Smooth muscle cell (in vitro differentiated cells): ENCODE results near the gene ELAVL1. TPM values are rescaled to one million over a fixed set of nuclear protein-coding genes. Genes with fewer than 3 reads are reported as not detected.
"Not testable (repeated sequence)": the region's sequence is repeated elsewhere in the genome, so short reads cannot be mapped to it uniquely, and the experiment has no call there.

Source experiments
- DNase-seq: peaks from one replicate; lab custom pipeline; 2025; ENCODE audit not compliant: unreplicated experiment; lab: John Stamatoyannopoulos, UW
- H2AFZ ChIP-seq: fragments of 200-600 bp; sonication (generic); 2 replicates; pipeline ENCODE4 v1.6.0; 2016; ENCODE audit warnings: antibody characterized with exemption, low read depth, mild to moderate bottlenecking
- H3F3A ChIP-seq: fragments of 200-600 bp; sonication (generic); 2 replicates; pipeline ENCODE4 v1.6.0; 2017; ENCODE audit warnings: antibody characterized with exemption, low read depth
- H3K27ac ChIP-seq: fragments of 200-600 bp; sonication (generic); 2 replicates; pipeline ENCODE4 v1.5.1; 2016; ENCODE audit warnings: low read depth, mild to moderate bottlenecking
- H3K27me3 ChIP-seq: fragments of 200-600 bp; sonication (generic); 2 replicates; pipeline ENCODE4 v1.6.1; 2016; ENCODE audit warnings: low read depth, mild to moderate bottlenecking
- H3K36me3 ChIP-seq: fragments of 200-600 bp; sonication (generic); 2 replicates; pipeline ENCODE4 v1.5.1; 2016; ENCODE audit warnings: low read depth
- H3K4me1 ChIP-seq: fragments of 200-600 bp; sonication (generic); 2 replicates; pipeline ENCODE4 v1.5.1; 2016; ENCODE audit warnings: low read depth
- H3K4me2 ChIP-seq: fragments of 200-600 bp; sonication (generic); 2 replicates; pipeline ENCODE4 v1.6.0; 2016; ENCODE audit warnings: mild to moderate bottlenecking
- H3K4me3 ChIP-seq: fragments of 200-600 bp; sonication (generic); 2 replicates; pipeline ENCODE4 v1.5.1; 2016; ENCODE audit warnings: mild to moderate bottlenecking
- H3K79me2 ChIP-seq: fragments of 200-600 bp; sonication (generic); 2 replicates; pipeline ENCODE4 v1.6.0; 2016; ENCODE audit warnings: low read depth, mild to moderate bottlenecking
- H3K9ac ChIP-seq: fragments of 200-600 bp; sonication (generic); 2 replicates; pipeline ENCODE4 v1.6.0; 2016; ENCODE audit warnings: low read depth
- H3K9me3 ChIP-seq: fragments of 200-600 bp; sonication (generic); replicated peaks from 2 replicates; pipeline ENCODE4 v1.5.1; 2016; ENCODE audit warnings: low read depth
- H4K20me1 ChIP-seq: fragments of 200-600 bp; sonication (generic); 2 replicates; pipeline ENCODE4 v1.6.0; 2016; ENCODE audit warnings: low read depth
- WGBS: methylation state at CpG from one replicate; pipeline ENCODE4 v1.1.7; 2016; ENCODE audit warnings: low lambda C conversion rate; 5-methylcytosine and 5-hydroxymethylcytosine counted together
- polyA plus RNA-seq: library from polyadenylated mRNA; unstranded; fragments of >200 nt; fragmentation: Nextera tagmentation; extraction: Ambion mirVana; gene quantifications from 2 replicates; pipeline ENCODE4 v1.2.1, GENCODE V29; 2016
- total RNA-seq: library from RNA; depleted of rRNA; stranded (reverse); fragments of >200 nt; gene quantifications from 2 replicates; pipeline ENCODE4 v1.2.3, GENCODE V29; 2014
- TF ChIP-seq, protein P1 (sequence below): fragments of 200-600 bp; sonication (generic); IDR thresholded peaks from 2 replicates; pipeline ENCODE4 v1.5.1; 2017; ENCODE audit warnings: borderline replicate concordance, mild to moderate bottlenecking, antibody characterized with exemption; ENCODE audit not compliant: insufficient read depth, poor library complexity, severe bottlenecking

The ELAVL1 gene
- total and polyA plus RNA-seq, 2 experiments from 2014 or later, result 47.9 to 90.7 TPM

DNA sequence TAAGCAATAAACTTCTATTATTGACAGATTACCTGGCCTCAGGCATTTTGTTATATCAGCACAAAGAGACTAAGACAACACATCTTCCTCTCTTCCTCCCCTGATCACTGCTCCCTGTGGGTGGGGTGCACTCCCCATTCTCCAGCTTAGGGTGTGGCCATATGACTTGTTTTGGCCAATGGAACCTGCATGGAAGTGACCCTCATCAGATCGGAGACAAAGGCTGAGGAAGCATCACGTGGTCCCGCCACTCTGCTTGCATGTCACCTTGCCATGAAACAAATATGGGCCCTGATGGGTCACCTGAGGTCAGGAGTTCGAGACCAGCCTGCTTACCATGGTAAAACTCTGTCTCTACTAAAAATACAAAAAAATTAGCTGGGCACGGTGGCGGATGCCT lies 33.4 kb upstream of the ELAVL1 start:
- TF ChIP-seq, protein P1, sequence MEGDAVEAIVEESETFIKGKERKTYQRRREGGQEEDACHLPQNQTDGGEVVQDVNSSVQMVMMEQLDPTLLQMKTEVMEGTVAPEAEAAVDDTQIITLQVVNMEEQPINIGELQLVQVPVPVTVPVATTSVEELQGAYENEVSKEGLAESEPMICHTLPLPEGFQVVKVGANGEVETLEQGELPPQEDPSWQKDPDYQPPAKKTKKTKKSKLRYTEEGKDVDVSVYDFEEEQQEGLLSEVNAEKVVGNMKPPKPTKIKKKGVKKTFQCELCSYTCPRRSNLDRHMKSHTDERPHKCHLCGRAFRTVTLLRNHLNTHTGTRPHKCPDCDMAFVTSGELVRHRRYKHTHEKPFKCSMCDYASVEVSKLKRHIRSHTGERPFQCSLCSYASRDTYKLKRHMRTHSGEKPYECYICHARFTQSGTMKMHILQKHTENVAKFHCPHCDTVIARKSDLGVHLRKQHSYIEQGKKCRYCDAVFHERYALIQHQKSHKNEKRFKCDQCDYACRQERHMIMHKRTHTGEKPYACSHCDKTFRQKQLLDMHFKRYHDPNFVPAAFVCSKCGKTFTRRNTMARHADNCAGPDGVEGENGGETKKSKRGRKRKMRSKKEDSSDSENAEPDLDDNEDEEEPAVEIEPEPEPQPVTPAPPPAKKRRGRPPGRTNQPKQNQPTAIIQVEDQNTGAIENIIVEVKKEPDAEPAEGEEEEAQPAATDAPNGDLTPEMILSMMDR, result no peak

DNA sequence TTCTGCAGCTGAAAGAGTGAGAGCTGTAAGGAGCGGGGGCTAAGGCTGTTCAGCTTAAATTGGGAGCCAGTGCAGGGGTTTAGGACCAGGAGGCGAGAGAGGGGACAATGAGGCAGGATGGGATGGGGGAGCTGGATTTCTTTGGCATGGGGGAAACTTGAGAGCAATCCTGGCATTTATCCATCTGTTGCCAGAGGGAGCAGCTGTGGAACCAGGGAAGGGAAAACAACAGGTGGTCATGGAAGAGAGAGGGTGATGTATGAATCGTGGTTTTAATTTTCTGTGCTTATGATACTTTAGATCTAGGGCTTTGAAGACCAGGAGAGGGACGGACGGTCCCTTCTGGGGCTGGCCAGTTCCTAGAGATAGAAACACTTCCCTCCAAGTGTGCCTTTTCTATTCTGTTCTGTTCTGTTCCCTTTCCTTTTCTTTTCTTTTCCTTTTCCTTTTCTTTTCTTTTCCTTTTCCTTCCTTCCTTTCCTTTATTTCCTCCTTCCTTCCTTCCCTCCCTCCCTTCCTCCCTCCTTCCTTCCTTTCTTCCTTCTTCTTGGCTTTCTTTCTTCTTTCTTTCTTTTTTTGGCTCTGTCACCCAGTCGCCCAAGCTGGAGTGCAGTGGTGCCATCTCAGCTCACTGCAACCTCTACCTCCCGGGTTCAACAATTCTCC lies 31.1 kb upstream of the ELAVL1 start:
- no peak for DNase-seq
- TF ChIP-seq, protein P1, result no peak
- no peaks in the 10 kb centered on the region for H4K20me1 ChIP-seq
- no peaks in the 10 kb centered on the region for H3F3A ChIP-seq
- 94% methylated on average over 7 of the region's 7 CpGs for WGBS
- H3K27me3 ChIP-seq, result no peaks in the 10 kb centered on the region
- no peak overlapping the region for H3K9ac ChIP-seq
- no peak overlapping the region for H3K4me3 ChIP-seq
- H3K9me3 ChIP-seq, result no peaks in the 10 kb centered on the region
- H3K27ac ChIP-seq, result no peak overlapping the region
- H3K36me3 ChIP-seq, result no peaks in the 10 kb centered on the region
- no peaks in the 10 kb centered on the region for H3K79me2 ChIP-seq
- H2AFZ ChIP-seq, result no peak overlapping the region
- H3K4me1 ChIP-seq, result peaks cover 16% of the 10 kb centered on the region
- no peak overlapping the region for H3K4me2 ChIP-seq

More for the DNA sequence above, 33.4 kb upstream of the ELAVL1 start:
- Histone ChIP-seq H4K20me1 (no peaks in the 10 kb centered on the region), H3K9ac (no peak overlapping the region), H3K27ac (no peak overlapping the region), H3F3A (no peaks in the 10 kb centered on the region), H2AFZ (no peak overlapping the region), H3K27me3 (no peaks in the 10 kb centered on the region), H3K4me3 (no peak overlapping the region), H3K36me3 (no peaks in the 10 kb centered on the region), H3K9me3 (no peaks in the 10 kb centered on the region), H3K79me2 (no peaks in the 10 kb centered on the region), H3K4me2 (no peak overlapping the region), H3K4me1 (no peaks in the 10 kb centered on the region)
- DNase-seq, result no peak
- 76% methylated on average over 6 of the region's 6 CpGs for WGBS

DNA sequence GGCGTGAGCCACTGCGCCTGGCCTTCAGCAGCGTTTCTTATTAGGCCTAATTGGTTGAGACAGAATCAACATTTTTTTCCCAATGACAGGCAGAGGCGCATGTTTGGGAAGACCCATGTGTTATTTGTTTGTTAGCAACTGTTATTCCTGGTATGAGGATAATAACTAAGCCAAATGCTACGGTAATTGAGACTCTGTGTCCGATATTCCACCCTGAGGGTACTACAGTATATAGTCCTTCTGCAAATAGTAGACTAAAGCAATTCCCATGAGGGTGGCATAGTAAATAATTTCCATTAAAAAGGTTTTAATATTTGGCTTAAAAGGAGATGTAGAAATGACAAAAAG lies 28.7 kb upstream of the ELAVL1 start:
- H2AFZ ChIP-seq, result no peak overlapping the region
- no peak overlapping the region for H3K9ac ChIP-seq
- H3K36me3 ChIP-seq, result no peaks in the 10 kb centered on the region
- 65% methylated on average over 6 of the region's 6 CpGs for WGBS
- no peaks in the 10 kb centered on the region for H4K20me1 ChIP-seq
- no peak overlapping the region for H3K4me2 ChIP-seq
- H3K4me3 ChIP-seq, result no peak overlapping the region
- peaks cover 23% of the 10 kb centered on the region for H3K4me1 ChIP-seq
- H3K79me2 ChIP-seq, result no peaks in the 10 kb centered on the region
- no peak for DNase-seq
- no peaks in the 10 kb centered on the region for H3K9me3 ChIP-seq
- TF ChIP-seq, protein P1, result no peak
- no peak overlapping the region for H3K27ac ChIP-seq
- no peaks in the 10 kb centered on the region for H3F3A ChIP-seq
- H3K27me3 ChIP-seq, result no peaks in the 10 kb centered on the region

DNA sequence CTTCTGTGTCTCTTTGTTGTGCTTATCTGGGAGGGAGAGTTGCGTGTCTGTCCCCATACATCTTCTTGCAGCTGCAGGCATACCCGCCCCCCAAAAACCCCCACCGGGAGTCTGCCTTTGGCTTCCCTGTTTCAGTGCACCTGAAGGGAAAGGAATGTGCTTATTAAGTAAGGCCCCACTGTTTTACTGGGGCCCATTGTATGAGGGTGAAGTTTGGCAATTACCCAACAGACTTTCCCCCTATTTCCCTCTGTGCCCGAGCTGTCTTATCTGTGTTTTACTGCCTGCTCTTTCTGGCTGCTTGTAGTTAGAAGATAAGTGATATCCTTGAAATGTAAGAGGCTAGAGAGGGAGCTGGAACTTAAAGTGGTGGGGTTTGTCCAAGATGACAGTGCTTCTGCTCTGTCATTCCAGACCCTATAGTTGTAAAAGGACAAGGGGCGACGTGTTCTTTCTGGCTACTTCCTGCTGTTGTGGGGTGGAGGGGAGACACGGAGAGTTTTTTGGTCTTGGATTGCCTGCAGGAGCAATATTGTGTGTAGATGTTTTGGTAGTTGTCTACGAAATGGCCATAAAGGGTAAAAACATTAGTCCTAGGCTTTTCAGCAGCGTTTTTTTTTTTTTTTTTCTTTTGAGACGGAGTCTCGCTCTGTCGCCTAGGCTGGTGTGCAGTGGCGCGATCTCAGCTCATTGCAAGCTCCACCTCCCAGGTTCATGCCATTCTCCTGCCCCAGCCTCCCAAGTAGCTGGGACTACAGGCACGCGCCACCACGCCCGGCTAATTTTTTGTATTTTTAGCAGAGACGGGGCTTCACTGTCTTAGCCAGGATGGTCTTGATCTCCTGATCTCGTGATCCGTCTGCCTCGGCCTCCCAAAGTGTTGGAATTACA lies 28.1 kb upstream of the ELAVL1 start:
- not testable (repeated sequence) for DNase-seq, H3K27me3 ChIP-seq, H3K4me3 ChIP-seq, H3F3A ChIP-seq, H4K20me1 ChIP-seq, H3K9ac ChIP-seq, H3K36me3 ChIP-seq, H3K79me2 ChIP-seq, H3K9me3 ChIP-seq
- 46% methylated on average over 21 of the region's 22 CpGs for WGBS
- Histone ChIP-seq H3K27ac (peak overlapping the region; percentile 42), H3K4me1 (peaks cover 26% of the 10 kb centered on the region), H2AFZ (peak overlapping the region; percentile 82), H3K4me2 (peak overlapping the region; percentile 73)
